Left cardiac atrium (tissue), 4 donors: ENCODE data around the gene FSTL4. TPM values are rescaled to one million over a fixed set of nuclear protein-coding genes. Genes with fewer than 3 reads are reported as not detected.

ENCODE experiments used
- ATAC-seq, 2 donors: fragments of 200-7000 bp; cut with Tn5 transposase; one replicate each; pipeline ENCODE4 v1.9.1; 2020; ENCODE audit warnings: mild to moderate bottlenecking in 2 of 2, moderate library complexity in 2 of 2
- DNase-seq: peaks from one replicate; pipeline ENCODE4 v3.0.0-alpha.2; 2020
- intact Hi-C, 2 donors: fragments of 100-400 bp; cut with DNase I; formaldehyde crosslinking; loops; one replicate each; pipeline versions ENCODE4 v1.14.1 to v1.15.1; 2022 to 2023
- total RNA-seq, 2 donors: library from RNA; stranded (reverse); fragmentation: NEBNext Ultra II Directional; extraction: Animal tissue kit (Norgen Biotek cat#: 25700); gene quantifications; one replicate each; pipeline ENCODE4 v1.2.1, GENCODE V29; 2021
- donor health status: DM: no; HTN: yes; CAD: no.
- donor health status: DM: no; HTN: yes; CAD: no; lungs with severe emphysema.
- donor health status: DM: yes; HTN: yes; CAD: no.
- donor health status: Dilated cardiomyopathy.

Gene FSTL4
- total RNA-seq, 2 donors from 2014 or later, result 0.21 TPM; not detected in 1

- intact Hi-C loops, result no loop called here
- no peak for DNase-seq
- no peak for ATAC-seq
Measured at GRCh38 chr5:133326361-133326760, 286.0 kb downstream of the FSTL4 start.

GRCh38 chr5:133325864-133326263 is 286.5 kb downstream of the FSTL4 start:
- no peak for ATAC-seq
- intact Hi-C loops, result no loop called here
- DNase-seq, result no peak

GRCh38 chr5:133324926-133325325 is 287.4 kb downstream of the FSTL4 start:
- no peak for DNase-seq
- intact Hi-C loops, result no loop called here
- no peak for ATAC-seq

- no peak for ATAC-seq
- intact Hi-C loops, result no loop called here
- DNase-seq, result no peak
Measured at GRCh38 chr5:133323494-133324457, 288.6 kb downstream of the FSTL4 start.

GRCh38 chr5:133322743-133323142 is 289.6 kb downstream of the FSTL4 start:
- ATAC-seq (no peak), DNase-seq (no peak)
- intact Hi-C loops, result no loop called here

- ATAC-seq, result no peak
- DNase-seq, result no peak
- intact Hi-C loops, result no loop called here
Measured at GRCh38 chr5:133321833-133322420, 290.4 kb downstream of the FSTL4 start.

GRCh38 chr5:133321286-133321832 is 291.0 kb downstream of the FSTL4 start:
- ATAC-seq (no peak), DNase-seq (no peak)
- intact Hi-C loops, result no loop called here

- no peak for ATAC-seq
- intact Hi-C loops, result no loop called here
- no peak for DNase-seq
Measured at GRCh38 chr5:133319905-133320520, 292.3 kb downstream of the FSTL4 start.

- ATAC-seq, result no peak
- intact Hi-C loops, result no loop called here
- no peak for DNase-seq
Measured at GRCh38 chr5:133319244-133319643, 293.1 kb downstream of the FSTL4 start.

GRCh38 chr5:133317558-133317957 is 294.8 kb downstream of the FSTL4 start:
- peak in 1 of 2 donors; percentile 33 for ATAC-seq
- intact Hi-C loops, result no loop called here
- DNase-seq, result no peak

- no peak for DNase-seq
- ATAC-seq, result no peak
- intact Hi-C loops, result no loop called here
Measured at GRCh38 chr5:133316346-133317343, 295.7 kb downstream of the FSTL4 start.

GRCh38 chr5:133314086-133314485 is 298.3 kb downstream of the FSTL4 start:
- ATAC-seq, result no peak
- intact Hi-C loops, result no loop called here
- DNase-seq, result no peak

GRCh38 chr5:133311176-133311575 is 301.2 kb downstream of the FSTL4 start:
- intact Hi-C loops, result no loop called here
- ATAC-seq (no peak), DNase-seq (no peak)

- ATAC-seq (no peak), DNase-seq (no peak)
- intact Hi-C loops, result no loop called here
Measured at GRCh38 chr5:133309984-133310621, 302.2 kb downstream of the FSTL4 start.

- no peak for ATAC-seq
- intact Hi-C loops, result no loop called here
- no peak for DNase-seq
Measured at GRCh38 chr5:133309166-133309795, 303.1 kb downstream of the FSTL4 start.

GRCh38 chr5:133307275-133307674 is 305.1 kb downstream of the FSTL4 start:
- ATAC-seq (no peak), DNase-seq (no peak)
- intact Hi-C loops, result no loop called here

GRCh38 chr5:133304707-133305216 is 307.6 kb downstream of the FSTL4 start:
- no peak for DNase-seq
- intact Hi-C loops, result no loop called here
- ATAC-seq, result no peak

GRCh38 chr5:133304178-133304577 is 308.2 kb downstream of the FSTL4 start:
- ATAC-seq, result no peak

More at GRCh38 chr5:133304178-133304577, 308.2 kb downstream of the FSTL4 start:
- intact Hi-C loops, result no loop called here
- DNase-seq, result no peak
